ENCODE data around the gene TNFAIP8. TPM values are rescaled to one million over a fixed set of nuclear protein-coding genes. Genes with fewer than 3 reads are reported as not detected.

TNFAIP8 gene
- total and polyA plus RNA-seq, 2 donors (not counting 1 experiment from before 2014, with no cell fraction given): 36.7 to 37.7 TPM

- H3K36me3 ChIP-seq (ENCODE audit: control insufficient read depth, insufficient read depth, low read length): no peaks in the 10 kb centered on the region
- no peaks in the 10 kb centered on the region for H3K79me2 ChIP-seq (ENCODE audit: control insufficient read depth, insufficient read depth, low read length)
- no peak overlapping the region for H2AFZ ChIP-seq (ENCODE audit: low read length)
- TF ChIP-seq CTCF (conservative IDR thresholded peaks at IDR 0.05 in 1 of 2, IDR thresholded peaks at IDR 0.05 in 1 of 2; ENCODE audit: low read depth in 1 of 2, low read length in 2 of 2) (no peak), EZH2 (IDR thresholded peaks at IDR 0.05; ENCODE audit: low read length, missing control alignments) (no peak)
- no peak for DNase-seq (ENCODE audit: low read depth in 2 of 2)
- peaks cover 8% of the 10 kb centered on the region for H3K4me1 ChIP-seq (ENCODE audit: control insufficient read depth, extremely low read depth, insufficient read depth, low read length)
- H3K4me3 ChIP-seq (replicated peaks in 1 of 4; ENCODE audit: control extremely low read depth in 1 of 4, insufficient read depth in 1 of 4, low read depth in 3 of 4, low read length in 4 of 4): no peak overlapping the region
- no peaks in the 10 kb centered on the region for H4K20me1 ChIP-seq (ENCODE audit: control insufficient read depth, extremely low read depth, insufficient read depth, low read length)
- H3K9me3 ChIP-seq (ENCODE audit: control insufficient read depth, insufficient read depth, low read depth, low read length): no peaks in the 10 kb centered on the region
- no peaks in the 10 kb centered on the region for H3K27me3 ChIP-seq (ENCODE audit: control insufficient read depth, insufficient read depth, low read length)
- no peak overlapping the region for H3K27ac ChIP-seq (ENCODE audit: insufficient read depth, low read length)
- no peak overlapping the region for H3K4me2 ChIP-seq (ENCODE audit: extremely low read depth, insufficient read depth, low read length)
- no peak overlapping the region for H3K9ac ChIP-seq (ENCODE audit: insufficient read depth, low read length)
Observed at GRCh38 chr5:119319890-119320289, 35.9 kb upstream of the TNFAIP8 start.

GRCh38 chr5:119321569-119322311 is 34.1 kb upstream of the TNFAIP8 start:
- Histone ChIP-seq H3K9me3 (ENCODE audit: control insufficient read depth, insufficient read depth, low read depth, low read length) (no peaks in the 10 kb centered on the region), H3K79me2 (ENCODE audit: control insufficient read depth, insufficient read depth, low read length) (no peaks in the 10 kb centered on the region), H3K4me1 (ENCODE audit: control insufficient read depth, extremely low read depth, insufficient read depth, low read length) (peaks cover 7% of the 10 kb centered on the region), H3K4me2 (ENCODE audit: extremely low read depth, insufficient read depth, low read length) (no peak overlapping the region), H3K36me3 (ENCODE audit: control insufficient read depth, insufficient read depth, low read length) (no peaks in the 10 kb centered on the region), H3K4me3 (replicated peaks in 1 of 4; ENCODE audit: control extremely low read depth in 1 of 4, insufficient read depth in 1 of 4, low read depth in 3 of 4, low read length in 4 of 4) (no peak overlapping the region), H2AFZ (ENCODE audit: low read length) (no peak overlapping the region), H3K27ac (ENCODE audit: insufficient read depth, low read length) (no peak overlapping the region), H4K20me1 (ENCODE audit: control insufficient read depth, extremely low read depth, insufficient read depth, low read length) (no peaks in the 10 kb centered on the region), H3K9ac (ENCODE audit: insufficient read depth, low read length) (no peak overlapping the region), H3K27me3 (ENCODE audit: control insufficient read depth, insufficient read depth, low read length) (no peaks in the 10 kb centered on the region)
- DNase-seq (ENCODE audit: low read depth in 2 of 2): no peak
- TF ChIP-seq EZH2 (IDR thresholded peaks at IDR 0.05; ENCODE audit: low read length, missing control alignments) (no peak), CTCF (conservative IDR thresholded peaks at IDR 0.05 in 1 of 2, IDR thresholded peaks at IDR 0.05 in 1 of 2; ENCODE audit: low read depth in 1 of 2, low read length in 2 of 2) (no peak)

- no peaks in the 10 kb centered on the region for H3K79me2 ChIP-seq (ENCODE audit: control insufficient read depth, insufficient read depth, low read length)
- TF ChIP-seq CTCF (conservative IDR thresholded peaks at IDR 0.05 in 1 of 2, IDR thresholded peaks at IDR 0.05 in 1 of 2; ENCODE audit: low read depth in 1 of 2, low read length in 2 of 2) (no peak), EZH2 (IDR thresholded peaks at IDR 0.05; ENCODE audit: low read length, missing control alignments) (no peak)
- no peak overlapping the region for H3K9ac ChIP-seq (ENCODE audit: insufficient read depth, low read length)
- no peak overlapping the region for H3K4me2 ChIP-seq (ENCODE audit: extremely low read depth, insufficient read depth, low read length)
- H3K9me3 ChIP-seq (ENCODE audit: control insufficient read depth, insufficient read depth, low read depth, low read length): no peaks in the 10 kb centered on the region
- no peak overlapping the region for H3K4me3 ChIP-seq (replicated peaks in 1 of 4; ENCODE audit: control extremely low read depth in 1 of 4, insufficient read depth in 1 of 4, low read depth in 3 of 4, low read length in 4 of 4)
- peaks cover 7% of the 10 kb centered on the region for H3K4me1 ChIP-seq (ENCODE audit: control insufficient read depth, extremely low read depth, insufficient read depth, low read length)
- H2AFZ ChIP-seq (ENCODE audit: low read length): no peak overlapping the region
- H3K27me3 ChIP-seq (ENCODE audit: control insufficient read depth, insufficient read depth, low read length): no peaks in the 10 kb centered on the region
- no peak overlapping the region for H3K27ac ChIP-seq (ENCODE audit: insufficient read depth, low read length)
- DNase-seq (ENCODE audit: low read depth in 2 of 2): no peak
- no peaks in the 10 kb centered on the region for H3K36me3 ChIP-seq (ENCODE audit: control insufficient read depth, insufficient read depth, low read length)
- no peaks in the 10 kb centered on the region for H4K20me1 ChIP-seq (ENCODE audit: control insufficient read depth, extremely low read depth, insufficient read depth, low read length)
Observed at GRCh38 chr5:119322312-119322947, 33.4 kb upstream of the TNFAIP8 start.
